ENCODE results near the gene ARL2.

DNA sequence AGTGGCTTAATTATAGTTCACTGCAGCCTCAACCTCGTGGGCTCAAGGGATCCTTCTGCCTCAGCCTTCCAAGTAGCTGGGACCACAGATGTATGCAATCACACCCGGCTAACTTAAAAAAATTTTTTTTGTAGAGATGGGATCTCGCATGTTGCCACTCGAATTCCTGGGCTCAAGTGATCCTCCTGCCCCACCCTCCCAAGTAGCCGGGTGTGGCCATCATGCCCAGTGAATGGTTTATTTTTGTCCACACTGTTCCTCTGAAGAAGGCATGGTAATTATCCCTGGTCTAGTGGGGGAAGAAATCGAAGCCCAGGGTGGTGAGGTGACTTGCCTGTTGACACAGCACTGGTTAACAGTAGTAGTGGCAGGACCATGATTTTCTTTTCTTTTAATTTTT is 28.9 kb downstream of the ARL2 start:
- no peak for TF ChIP-seq JUN (IDR thresholded peaks at IDR 0.05; ENCODE audit: borderline replicate concordance, insufficient read depth, insufficient read length, low read depth)
- TF ChIP-seq, protein P1, sequence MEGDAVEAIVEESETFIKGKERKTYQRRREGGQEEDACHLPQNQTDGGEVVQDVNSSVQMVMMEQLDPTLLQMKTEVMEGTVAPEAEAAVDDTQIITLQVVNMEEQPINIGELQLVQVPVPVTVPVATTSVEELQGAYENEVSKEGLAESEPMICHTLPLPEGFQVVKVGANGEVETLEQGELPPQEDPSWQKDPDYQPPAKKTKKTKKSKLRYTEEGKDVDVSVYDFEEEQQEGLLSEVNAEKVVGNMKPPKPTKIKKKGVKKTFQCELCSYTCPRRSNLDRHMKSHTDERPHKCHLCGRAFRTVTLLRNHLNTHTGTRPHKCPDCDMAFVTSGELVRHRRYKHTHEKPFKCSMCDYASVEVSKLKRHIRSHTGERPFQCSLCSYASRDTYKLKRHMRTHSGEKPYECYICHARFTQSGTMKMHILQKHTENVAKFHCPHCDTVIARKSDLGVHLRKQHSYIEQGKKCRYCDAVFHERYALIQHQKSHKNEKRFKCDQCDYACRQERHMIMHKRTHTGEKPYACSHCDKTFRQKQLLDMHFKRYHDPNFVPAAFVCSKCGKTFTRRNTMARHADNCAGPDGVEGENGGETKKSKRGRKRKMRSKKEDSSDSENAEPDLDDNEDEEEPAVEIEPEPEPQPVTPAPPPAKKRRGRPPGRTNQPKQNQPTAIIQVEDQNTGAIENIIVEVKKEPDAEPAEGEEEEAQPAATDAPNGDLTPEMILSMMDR (IDR thresholded peaks at IDR 0.05; ENCODE audit: extremely low read depth in 1 of 2, insufficient read depth in 1 of 2, low read depth in 1 of 2, low read length in 2 of 2): no peak
- no peak for TF ChIP-seq POLR2A (IDR thresholded peaks at IDR 0.05; ENCODE audit: low read depth, low read length)
